HTERT RPE-1 (cell line): ENCODE measurements around the gene CSHL1.
"Not testable (repeated sequence)": the region's sequence is repeated elsewhere in the genome, so short reads cannot be mapped to it uniquely, and the experiment has no call there.

Experiments used
- in situ Hi-C: fragments of 300-500 bp; cut with MboI; formaldehyde crosslinking; loops from 4 replicates; pipeline ENCODE4 v1.14.3; 2020; ENCODE audit warnings: low sequenced_read_pairs

The CSHL1 gene

DNA sequence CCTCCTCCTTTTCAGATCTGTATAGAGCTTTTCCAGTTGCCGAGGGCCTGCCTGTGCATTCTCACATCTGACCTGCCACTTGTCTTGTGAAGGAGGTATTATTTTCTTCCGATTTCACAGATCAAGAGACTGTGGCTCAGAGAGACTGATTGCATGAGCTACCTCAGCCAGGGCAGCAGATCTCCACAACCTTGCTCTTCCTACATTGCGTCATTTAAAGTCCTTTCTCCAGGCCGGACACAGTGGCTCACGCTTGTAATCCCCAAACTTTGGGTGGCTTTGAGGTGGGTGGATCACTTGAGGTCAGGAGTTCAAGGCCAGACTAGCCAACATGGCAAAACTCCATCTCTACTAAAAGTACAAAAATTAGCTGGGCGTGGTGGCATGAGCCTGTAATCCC lies 9.0 kb upstream of the CSHL1 start:
- in situ Hi-C loops: not testable (repeated sequence)

DNA sequence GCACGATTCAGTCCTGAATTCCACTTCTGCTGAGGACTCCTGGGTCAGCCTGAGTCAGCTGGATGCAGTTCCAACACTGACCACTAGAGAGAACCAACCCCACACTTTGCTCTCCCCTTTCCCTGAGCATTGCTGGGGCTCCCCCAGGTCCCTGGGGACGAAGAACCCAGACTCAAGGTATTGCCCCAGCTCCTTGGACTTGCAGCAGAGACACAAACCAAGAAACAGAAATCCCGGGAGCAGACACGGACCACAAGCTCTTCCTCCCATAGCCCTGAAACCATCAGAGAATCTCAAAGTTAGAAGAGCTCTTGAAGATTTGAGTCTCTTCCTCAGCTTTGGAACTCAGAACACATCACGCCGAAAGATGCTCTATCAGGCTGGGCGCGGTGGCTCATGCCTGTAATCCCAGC lies 8.3 kb upstream of the CSHL1 start:
- in situ Hi-C loops: no loop called here

DNA sequence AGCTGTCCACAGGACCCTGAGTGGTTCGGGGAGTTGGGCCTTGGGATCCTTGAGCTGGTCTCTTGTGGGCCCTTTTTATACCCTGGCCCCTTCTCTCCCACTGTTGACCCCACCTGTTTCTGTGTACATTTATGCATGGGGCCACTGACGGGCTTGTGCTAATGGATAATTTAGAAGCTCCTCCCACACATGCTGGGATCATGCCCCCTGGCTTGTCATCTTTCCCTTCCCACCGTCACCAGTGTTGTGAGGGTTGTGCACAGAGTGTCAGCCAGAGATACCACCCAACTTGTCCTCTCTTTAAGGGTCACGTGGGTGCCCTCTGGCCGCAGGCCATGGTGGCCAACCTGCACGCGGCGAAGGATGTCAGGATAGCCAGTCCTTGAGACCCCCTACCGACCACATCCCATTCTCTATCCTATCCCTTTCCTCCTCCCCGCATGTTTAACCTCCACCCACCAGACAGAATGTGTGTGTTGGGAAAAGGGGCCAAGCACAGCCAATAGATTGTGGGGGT lies 7.8 kb upstream of the CSHL1 start, which contains the start of gene GH1:
GH1 (minus strand) TSS at position 51 of the 517 bp plus-strand sequence. CDS start 63 bp downstream, outside the sequence.
- in situ Hi-C loops: not testable (repeated sequence)

DNA sequence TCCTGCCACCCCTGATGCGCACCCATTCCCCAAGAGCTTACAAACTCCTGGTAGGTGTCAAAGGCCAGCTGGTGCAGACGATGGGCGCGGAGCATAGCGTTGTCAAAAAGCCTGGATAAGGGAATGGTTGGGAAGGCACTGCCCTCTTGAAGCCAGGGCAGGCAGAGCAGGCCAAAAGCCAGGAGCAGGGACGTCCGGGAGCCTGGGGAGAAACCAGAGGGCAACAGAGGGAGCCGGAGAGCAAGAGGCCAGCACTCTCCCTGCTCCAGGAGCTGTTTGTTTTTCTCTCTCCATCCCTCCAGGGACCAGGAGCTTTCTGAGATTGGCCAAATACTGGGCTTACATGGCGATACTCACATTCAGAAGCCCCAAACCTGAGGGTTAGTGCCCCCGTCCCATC lies 7.2 kb upstream of the CSHL1 start:
- in situ Hi-C loops: no loop called here

DNA sequence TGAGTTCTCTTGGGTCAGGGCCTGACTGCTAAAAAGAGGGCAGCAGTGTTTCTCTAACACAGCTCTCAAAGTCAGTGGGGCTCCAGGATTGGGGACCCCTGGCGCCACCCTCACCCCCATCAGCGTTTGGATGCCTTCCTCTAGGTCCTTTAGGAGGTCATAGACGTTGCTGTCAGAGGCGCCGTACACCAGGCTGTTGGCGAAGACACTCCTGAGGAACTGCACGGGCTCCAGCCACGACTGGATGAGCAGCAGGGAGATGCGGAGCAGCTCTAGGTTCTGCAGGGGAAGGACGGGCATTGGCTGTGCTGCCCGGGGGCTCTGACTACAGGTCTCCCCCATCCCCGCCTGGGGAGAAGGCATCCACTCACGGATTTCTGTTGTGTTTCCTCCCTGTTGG lies 6.6 kb upstream of the CSHL1 start:
- in situ Hi-C loops: no loop called here

DNA sequence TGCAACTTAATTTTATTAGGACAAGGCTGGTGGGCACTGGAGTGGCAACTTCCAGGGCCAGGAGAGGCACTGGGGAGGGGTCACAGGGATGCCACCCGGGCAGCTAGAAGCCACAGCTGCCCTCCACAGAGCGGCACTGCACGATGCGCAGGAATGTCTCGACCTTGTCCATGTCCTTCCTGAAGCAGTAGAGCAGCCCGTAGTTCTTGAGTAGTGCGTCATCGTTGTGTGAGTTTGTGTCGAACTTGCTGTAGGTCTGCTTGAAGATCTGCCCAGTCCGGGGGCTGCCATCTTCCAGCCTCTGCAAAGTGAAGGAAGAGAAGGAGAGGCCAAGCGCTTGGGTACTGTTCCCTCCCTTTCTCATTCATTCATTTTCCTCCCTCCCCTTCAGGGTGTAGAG lies 6.1 kb upstream of the CSHL1 start:
- in situ Hi-C loops: not testable (repeated sequence)

DNA sequence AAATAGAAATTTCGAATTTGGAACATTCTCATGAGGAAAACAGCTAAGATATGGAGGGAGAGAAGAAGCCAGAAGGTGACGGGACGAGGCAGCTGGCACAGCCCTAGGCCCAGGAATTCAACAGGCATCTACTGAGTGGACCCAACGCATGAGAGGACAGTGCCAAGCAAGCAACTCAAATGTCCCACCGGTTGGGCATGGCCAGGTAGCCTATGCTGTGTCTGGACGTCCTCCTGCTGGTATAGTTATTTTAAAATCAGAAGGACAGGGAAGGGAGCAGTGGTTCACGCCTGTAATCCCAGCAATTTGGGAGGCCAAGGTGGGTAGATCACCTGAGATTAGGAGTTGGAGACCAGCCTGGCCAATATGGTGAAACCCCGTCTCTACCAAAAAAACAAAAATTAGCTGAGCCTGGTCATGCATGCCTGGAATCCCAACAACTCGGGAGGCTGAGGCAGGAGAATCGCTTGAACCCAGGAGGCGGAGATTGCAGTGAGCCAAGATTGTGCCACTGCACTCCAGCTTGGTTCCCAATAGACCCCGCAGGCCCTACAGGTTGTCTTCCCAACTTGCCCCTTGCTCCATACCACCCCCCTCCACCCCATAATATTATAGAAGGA lies 5.6 kb upstream of the CSHL1 start:
- in situ Hi-C loops: no loop called here

DNA sequence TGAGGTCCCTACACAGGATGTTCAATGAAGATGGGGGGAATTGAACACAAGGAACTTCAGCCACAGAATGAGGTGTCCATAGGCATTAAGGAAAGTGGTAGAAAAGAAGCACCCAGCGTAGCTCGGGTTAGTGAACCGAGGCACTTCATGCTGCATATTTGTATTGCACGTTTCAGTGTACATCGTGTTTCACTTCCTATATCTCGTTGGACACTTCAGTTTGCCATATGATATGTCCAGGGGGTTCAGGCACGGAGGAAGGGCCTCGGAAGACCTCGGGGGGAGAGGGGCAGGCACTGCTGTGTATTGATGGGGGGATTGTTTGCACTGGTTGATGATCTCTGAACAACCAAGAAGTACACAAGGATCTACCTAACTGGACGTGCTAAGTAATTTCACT lies 4.7 kb upstream of the CSHL1 start:
- in situ Hi-C loops: not testable (repeated sequence)

DNA sequence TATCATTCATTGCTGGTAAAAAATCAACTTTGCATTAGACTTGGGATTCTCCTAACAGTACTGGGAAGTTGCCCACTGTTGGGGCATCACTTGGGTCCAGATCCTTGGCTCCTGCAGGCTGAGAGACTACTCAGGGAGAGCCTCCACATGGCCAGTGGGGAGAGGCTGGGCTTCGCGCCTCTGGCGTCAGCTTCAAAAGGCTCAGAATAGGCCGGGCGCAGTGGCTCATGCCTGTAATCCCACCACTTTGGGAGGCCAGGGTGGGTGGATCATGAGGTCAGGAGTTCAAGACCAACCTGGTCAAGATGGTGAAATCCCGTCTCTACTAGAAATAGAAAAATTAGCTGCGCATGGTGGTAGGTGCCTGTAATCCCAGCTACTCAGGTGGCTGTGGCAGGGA lies 3.4 kb upstream of the CSHL1 start:
- in situ Hi-C loops: no loop called here

DNA sequence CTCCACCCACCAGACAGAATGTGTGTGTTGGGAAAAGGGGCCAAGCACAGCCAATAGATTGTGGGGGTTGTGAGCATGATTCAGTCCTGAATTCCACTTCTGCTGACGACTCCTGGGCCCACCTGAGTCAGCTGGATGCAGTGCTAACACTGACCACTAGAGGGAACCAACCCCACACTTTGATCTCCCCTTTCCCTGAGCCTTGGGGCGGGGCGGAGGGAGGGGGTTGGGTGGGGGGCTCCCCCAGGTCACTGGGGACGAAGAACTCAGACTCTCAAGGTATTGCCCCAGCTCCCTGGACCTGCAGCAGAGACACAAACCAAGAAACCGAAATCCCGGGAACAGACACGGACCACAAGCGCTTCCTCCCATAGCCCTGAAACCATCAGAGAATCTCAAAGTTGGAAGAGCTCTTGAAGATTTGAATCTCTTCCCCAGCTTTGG lies 621 bp upstream of the CSHL1 start:
- in situ Hi-C loops: no loop called here

DNA sequence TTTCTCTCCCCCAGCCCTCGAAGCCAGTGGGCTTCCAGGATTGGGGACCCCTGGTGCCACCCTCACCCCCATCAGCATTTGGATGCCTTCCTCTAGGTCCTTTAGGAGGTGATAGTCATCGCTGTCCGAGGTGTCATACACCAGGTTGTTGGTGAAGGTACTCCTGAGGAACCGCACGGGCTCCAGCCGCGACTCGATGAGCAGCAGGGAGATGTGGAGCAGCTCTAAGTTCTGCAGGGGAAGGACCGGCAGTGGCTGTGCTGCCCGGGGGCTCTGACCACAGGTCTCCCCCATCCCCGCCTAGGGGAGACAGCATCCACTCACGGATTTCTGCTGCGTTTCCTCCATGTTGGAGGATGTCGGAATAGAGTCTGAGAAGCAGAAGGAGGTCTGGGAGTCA lies 962 bp downstream of the CSHL1 start:
- in situ Hi-C loops: no loop called here

DNA sequence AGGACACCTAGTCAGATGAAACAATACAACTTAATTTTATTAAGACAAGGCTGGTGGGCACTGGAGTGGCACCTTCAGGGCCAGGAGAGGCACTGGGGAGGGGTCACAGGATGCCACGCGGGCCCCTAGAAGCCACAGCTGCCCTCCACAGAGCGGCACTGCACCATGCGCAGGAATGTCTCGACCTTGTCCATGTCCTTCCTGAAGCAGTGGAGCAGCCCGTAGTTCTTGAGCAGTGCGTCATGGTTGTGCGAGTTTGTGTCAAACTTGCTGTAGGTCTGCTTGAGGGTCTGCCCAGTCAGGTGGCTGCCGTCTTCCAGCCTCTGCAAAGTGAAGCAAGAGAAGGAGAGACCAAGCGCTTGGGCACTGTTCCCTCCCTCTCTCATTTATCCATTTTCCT lies 1.5 kb downstream of the CSHL1 start:
- in situ Hi-C loops: not testable (repeated sequence)

DNA sequence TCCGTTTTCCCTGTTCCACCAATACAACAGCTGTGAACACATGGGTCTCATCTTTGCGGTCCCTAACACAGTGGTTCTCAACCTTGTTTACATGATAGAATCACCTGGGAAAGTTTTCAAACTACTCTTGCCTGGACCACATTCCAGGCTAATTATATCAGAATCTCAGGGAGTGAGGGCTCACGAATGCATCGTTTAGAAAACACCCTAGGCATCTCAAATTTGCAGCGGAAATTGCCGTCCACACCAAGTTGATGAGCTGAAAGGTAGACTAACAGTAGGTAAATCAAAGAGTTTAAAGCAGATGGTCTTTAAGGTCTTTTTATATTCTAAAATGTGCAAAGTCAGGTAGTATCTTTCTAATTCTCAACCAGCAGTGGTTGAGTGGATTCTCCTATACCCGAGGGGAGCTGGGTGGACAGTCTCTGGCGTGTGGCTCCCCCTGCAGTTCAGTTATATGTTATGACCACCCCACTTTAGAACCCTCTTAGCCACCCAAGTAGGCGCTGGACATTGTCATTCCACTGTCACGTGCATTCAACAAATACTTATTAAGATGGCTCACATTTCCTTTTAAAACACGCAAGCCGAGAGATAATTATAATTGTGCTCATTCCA lies 3.8 kb downstream of the CSHL1 start:
- in situ Hi-C loops: not testable (repeated sequence)

DNA sequence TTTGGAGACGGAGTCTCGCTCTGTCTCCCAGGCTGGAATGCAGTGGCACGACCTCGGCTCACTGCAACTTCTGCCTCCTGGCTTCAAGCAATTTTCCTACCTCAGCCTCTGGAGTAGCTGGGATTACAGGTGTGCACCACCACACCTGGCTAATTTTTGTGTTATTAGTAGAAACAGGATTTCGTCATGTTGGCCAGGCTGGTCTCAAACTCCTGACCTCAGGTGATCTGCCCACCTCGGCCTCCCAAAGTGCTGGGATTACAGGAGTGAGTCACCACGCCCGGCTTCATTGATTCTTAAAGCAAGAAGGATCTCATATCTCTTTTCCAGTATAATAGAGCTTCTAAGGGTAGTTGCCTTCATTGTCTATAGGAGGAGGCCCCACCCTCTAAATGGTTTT lies 6.3 kb downstream of the CSHL1 start:
- in situ Hi-C loops: not testable (repeated sequence)

DNA sequence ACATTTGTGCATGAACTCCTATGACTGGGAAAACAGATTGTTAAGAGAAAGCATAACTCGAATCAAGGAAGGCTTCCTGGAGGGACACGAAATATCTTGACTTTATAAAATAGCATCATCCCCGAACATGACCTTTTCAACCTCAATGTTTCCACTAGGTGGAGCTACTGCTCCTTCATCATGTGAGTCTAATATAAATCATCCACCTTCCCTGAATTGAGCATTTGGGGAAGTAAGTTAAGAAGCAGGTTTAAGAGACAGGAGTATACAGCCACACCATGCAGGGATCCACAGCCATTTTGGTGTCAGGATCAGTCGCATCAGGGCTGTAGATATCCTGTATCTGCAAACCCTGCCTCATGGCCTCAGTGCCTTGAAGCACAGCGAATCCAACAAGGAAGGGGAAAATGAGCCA lies 7.3 kb downstream of the CSHL1 start:
- in situ Hi-C loops: not testable (repeated sequence)

DNA sequence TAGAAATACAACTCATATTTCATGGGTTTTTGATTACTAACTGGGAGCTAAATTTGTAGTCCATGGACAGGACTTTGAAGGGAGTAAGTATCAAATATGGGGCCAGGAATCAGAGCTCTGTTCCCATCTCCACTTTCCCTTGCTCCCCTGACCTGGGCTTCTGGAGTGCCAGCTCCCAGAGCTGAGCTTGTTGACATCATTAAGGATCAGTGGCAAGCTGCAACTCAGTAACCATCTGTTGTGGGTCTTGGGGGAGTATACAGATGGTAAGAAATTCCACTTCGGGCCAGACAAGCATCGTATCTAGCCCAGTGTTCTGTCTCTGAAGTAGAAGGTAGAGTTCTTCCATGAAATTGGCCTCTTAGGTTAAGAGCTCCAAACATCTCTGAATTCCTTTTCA lies 9.1 kb downstream of the CSHL1 start:
- in situ Hi-C loops: not testable (repeated sequence)

DNA sequence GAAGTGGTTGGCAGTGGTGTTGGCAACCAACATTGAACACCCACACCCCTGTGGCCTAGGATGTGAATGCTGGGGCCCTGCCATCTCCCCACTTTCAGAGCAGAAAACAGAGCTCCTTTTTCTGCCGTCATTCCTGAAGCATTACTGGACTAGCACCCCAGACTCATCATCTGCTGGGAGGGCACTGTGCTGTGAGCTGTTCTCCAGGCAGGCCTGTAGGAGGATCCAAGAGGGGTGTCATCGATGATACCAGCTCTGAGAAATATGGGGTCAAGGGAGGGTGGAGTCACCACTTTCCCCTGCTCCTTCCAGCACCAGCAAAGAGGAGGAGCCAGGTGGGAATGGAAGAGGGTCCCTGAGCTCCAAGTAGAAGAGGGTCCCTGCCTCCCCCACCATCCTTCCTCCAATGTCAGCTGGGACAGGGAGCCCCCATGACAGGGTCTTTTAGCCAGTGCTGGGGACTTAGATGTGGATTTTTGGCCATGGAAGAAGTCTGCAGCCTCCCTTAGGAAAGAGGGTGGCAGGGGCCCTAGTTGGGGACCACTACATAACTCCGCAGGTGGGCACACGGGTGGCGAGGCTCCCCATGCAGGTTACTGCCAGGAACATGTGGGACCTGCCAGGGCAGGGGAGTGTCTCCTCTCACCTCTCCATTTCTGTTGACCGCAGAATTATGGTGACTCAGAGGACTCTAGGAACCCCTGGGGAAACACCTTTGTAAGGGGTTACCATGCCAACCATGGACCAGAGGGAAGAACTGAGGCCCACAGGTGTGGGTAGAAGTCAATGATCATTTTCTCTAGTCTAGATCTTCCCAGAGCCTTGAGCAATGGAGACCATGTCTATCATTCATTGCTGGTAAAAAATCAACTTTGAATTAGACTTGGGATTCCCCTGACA lies 11.9 kb downstream of the CSHL1 start:
- in situ Hi-C loops: not testable (repeated sequence)

DNA sequence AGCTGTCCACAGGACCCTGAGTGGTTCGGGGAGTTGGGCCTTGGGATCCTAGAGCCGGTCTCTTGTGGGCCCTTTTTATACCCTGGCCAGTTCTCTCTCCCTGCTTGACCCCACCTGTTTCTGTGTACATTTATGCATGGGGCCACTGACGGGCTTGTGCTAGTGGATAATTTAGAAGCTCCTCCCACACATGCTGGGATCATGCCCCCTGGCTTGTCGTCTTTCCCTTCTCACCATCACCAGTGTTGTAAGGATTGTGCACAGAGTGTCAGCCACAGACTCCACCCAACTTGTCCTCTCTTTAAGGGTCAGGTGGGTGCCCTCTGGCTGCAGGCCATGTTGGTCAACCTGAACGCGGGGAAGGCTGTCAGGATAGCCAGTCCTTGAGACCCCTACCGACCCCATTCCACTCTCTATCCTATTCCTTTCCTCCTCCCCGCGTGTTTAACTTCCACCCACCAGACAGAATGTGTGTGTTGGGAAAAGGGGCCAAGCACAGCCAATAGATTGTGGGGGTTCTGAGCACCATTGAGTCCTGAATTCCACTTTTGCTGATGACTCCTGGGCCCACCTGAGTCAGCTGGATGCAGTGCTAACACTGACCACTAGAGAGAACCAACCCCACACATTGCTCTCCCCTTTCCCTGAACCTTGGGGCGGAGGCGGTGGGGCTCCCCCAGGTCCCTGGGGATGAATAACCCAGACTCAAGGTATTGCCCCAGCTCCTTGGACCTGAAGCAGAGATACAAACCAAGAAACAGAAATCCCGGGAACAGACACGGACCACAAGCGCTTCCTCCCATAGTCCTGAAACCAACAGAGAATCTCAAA lies 14.3 kb downstream of the CSHL1 start, which contains the start of gene CSH1:
CSH1 (minus strand) TSS at position 51 of the 831 bp plus-strand sequence. CDS start 63 bp downstream, outside the sequence.
- in situ Hi-C loops: not testable (repeated sequence)

DNA sequence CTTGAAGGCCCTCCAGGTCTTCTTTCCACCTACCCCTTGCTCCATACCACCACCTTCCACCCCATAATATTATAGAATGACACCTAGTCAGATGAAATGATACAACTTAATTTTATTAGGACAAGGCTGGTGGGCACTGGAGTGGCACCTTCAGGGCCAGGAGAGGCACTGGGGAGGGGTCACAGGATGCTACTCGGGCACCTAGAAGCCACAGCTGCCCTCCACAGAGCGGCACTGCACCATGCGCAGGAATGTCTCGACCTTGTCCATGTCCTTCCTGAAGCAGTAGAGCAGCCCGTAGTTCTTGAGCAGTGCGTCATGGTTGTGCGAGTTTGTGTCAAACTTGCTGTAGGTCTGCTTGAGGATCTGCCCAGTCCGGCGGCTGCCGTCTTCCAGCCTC lies 16.2 kb downstream of the CSHL1 start:
- in situ Hi-C loops: not testable (repeated sequence)

DNA sequence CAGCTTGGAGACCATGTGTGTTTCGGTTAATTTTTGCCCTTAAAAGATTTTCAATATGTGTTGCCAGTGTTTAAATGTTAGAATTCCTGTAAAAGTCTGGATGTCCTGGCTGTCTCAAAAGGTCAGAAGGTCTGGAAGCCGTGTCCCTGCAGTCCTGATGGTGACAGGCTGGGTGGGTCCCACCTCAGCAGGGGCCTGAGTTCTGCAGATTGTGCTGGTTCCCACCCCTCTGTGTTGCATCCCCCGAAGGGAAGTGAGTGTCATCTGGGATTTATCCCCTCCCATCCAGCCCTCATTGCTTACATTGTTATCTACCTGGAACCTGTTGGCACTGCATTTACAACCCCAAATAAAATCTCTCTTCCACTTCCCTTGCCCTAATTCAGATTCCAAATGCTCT lies 17.0 kb downstream of the CSHL1 start:
- in situ Hi-C loops: not testable (repeated sequence)
